Stimulated activated CD4-positive, alpha-beta T cell treated with anti-CD3 and anti-CD28 coated beads, Interleukin-4, amount 100 ng/mL, for 48 hours (primary cell): ENCODE results near the gene CCDC28B.
A peak's percentile ranks its signal among the peaks of the same experiment; 100 is the strongest.

Experiments used
- DNase-seq, 2 donors: peaks; one replicate each; pipeline ENCODE4 v3.0.0-alpha.2; 2020; ENCODE audit warnings: low read depth in 2 of 2

Gene CCDC28B

GRCh38 chr1:32194984-32195383, 5.4 kb upstream of the CCDC28B start:
- DNase-seq = no peak

- DNase-seq = no peak
Observed at GRCh38 chr1:32195531-32195930, 4.9 kb upstream of the CCDC28B start.

- no peak for DNase-seq
Observed at GRCh38 chr1:32195972-32196823, 4.2 kb upstream of the CCDC28B start.

GRCh38 chr1:32197074-32197473, 3.3 kb upstream of the CCDC28B start:
- DNase-seq = no peak

GRCh38 chr1:32197837-32198236, 2.6 kb upstream of the CCDC28B start:
- no peak for DNase-seq

- DNase-seq = no peak
Observed at GRCh38 chr1:32198237-32199042, 2.0 kb upstream of the CCDC28B start.

GRCh38 chr1:32199043-32199716, 1.2 kb upstream of the CCDC28B start:
- no peak for DNase-seq

GRCh38 chr1:32199717-32200072, 700 bp upstream of the CCDC28B start:
- DNase-seq = no peak

GRCh38 chr1:32201011-32201855, 838 bp downstream of the CCDC28B start:
- peak; percentile 70 to 77 for DNase-seq

GRCh38 chr1:32204943-32205361, 4.6 kb downstream of the CCDC28B start:
- no peak for DNase-seq

GRCh38 chr1:32205401-32206370, 5.3 kb downstream of the CCDC28B start, which contains the start of gene IQCC:
TSS of gene IQCC (plus strand) at chr1:32205671. CDS start at chr1:32205682, 11 bp downstream.
- DNase-seq = peak; percentile 77 to 82

GRCh38 chr1:32208469-32208868, 8.1 kb downstream of the CCDC28B start:
- no peak for DNase-seq

- no peak for DNase-seq
Observed at GRCh38 chr1:32208891-32209328, 8.5 kb downstream of the CCDC28B start, which contains the start of gene DCDC2B. TSS of gene DCDC2B (plus strand) at chr1:32209089. CDS start at chr1:32209094, 5 bp downstream.

GRCh38 chr1:32215629-32216480, 15.5 kb downstream of the CCDC28B start:
- peak in 1 of 2 donors; percentile 54 for DNase-seq

GRCh38 chr1:32216566-32216965, 16.2 kb downstream of the CCDC28B start:
- no peak for DNase-seq

GRCh38 chr1:32219022-32219421, 18.6 kb downstream of the CCDC28B start:
- no peak for DNase-seq

- no peak for DNase-seq
Observed at GRCh38 chr1:32220746-32221580, 20.6 kb downstream of the CCDC28B start.

- DNase-seq = no peak
Observed at GRCh38 chr1:32221581-32221979, 21.2 kb downstream of the CCDC28B start.
